HG02981 (cell line): ENCODE data around the gene CDKAL1.

ENCODE experiments used
- ATAC-seq: cut with Tn5 transposase; IDR thresholded peaks from one replicate; pipeline ENCODE4 v1.9.1; 2021; ENCODE audit warnings: mild to moderate bottlenecking, moderate library complexity; ENCODE audit not compliant: unreplicated experiment

CDKAL1 gene

DNA sequence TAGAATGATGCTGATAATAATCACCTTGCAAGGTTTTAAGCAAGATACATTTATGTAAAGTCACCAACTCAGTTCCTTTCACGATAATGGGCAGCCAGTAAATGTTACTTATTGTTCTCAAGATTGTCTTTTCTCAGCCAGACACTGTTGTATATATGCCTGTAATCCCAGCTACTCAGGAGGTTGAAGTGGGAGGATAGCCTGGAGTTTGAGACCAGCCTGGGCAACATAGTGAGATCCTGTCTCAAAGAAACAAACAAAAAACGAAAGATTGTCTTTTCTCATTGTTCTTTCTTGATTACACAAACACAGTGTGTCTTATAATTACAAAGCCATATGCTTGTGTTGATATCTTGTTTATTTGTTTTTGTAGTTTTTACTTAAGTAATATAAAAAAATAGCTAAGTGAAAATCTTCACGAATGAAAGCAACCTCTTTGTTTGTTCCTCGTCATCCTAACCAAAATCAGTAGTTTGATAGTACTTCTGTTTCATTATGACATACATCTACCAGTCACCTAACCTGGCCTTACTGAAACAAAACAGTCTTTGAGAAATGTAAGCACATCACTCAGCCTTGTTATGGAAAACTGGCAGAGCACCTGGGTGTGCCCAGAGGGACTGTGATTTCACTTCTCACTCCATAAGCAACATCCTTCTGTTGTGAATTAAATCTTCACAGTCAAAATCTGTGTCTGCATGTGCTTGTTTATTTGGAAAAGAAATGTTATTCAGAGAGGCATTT is 623.1 kb downstream of the CDKAL1 start:
- ATAC-seq = peak; percentile 69

DNA sequence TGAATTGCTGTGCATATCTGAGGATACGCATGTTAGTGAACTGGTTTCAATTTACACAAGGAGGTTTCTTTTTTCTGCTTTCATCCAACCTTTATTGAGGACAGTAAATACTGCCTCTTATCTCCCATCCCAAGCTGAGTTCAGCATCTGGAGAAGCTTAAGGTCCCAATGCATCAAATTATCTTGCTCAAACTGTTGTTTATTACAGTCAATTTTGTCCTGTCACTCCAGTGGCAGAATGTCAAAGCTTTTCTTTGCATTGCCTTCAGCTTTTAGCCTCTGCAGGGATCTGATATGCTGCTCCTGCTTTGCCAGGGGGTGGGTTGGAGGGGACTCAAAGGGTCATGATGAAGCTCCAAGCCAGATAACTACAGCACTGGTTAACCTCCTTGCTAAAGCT is 623.9 kb downstream of the CDKAL1 start:
- ATAC-seq = no peak

DNA sequence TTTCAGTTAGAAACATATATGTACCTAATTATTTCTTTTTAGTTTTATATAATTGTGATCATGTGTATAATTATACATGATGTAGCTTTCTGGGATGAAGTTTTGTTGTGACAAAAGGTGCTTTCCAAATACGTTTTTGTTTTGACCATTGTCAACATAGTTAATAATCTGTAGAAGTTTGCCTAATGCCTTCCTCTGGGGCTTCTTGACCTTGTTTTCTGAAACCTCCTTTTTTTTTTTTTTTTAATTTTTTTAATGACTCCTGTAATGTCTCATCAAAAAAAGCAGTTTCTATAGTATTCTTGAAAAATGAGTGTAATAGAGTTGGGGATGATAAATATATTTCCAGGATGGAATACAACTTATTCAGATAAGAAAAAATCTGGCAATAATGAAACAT is 624.6 kb downstream of the CDKAL1 start:
- ATAC-seq = peak; percentile 45

DNA sequence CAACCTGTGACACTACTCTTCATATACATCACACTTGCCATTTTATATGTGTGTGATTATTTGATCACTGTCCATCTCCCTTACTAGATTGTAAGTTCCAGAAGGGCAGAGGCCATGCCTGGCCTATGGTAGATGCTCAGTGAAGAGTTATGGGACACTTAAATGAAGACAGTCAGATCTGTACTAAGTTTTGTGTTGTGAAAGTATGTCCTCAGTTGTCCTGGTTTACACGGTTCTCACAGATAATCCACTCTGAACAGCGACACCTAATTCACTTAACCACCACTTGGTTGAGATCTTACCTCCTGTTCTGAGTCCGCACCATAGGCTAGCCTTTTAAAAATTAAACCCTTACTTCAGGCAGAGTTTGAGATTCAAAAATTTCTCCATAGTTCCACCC is 625.2 kb downstream of the CDKAL1 start:
- peak; percentile 33 for ATAC-seq

DNA sequence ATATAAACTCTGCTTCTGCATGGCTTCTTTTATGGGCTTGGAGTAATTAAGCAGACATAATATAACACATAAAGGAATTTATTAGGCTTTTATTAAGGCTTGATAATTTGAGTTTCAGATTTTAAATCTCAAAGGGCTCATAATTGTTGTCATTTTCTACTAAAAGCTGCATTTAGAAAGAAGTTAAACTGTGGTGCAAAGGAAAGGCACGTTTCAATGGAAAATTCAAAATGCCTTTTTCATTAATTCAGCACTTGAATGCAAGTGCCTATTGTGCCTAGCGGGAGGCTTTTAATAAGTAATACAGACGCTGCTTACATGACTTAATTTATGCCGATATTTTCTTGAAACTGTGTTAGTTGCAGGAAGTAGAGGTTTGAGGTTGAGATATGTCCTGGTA is 627.5 kb downstream of the CDKAL1 start:
- no peak for ATAC-seq

DNA sequence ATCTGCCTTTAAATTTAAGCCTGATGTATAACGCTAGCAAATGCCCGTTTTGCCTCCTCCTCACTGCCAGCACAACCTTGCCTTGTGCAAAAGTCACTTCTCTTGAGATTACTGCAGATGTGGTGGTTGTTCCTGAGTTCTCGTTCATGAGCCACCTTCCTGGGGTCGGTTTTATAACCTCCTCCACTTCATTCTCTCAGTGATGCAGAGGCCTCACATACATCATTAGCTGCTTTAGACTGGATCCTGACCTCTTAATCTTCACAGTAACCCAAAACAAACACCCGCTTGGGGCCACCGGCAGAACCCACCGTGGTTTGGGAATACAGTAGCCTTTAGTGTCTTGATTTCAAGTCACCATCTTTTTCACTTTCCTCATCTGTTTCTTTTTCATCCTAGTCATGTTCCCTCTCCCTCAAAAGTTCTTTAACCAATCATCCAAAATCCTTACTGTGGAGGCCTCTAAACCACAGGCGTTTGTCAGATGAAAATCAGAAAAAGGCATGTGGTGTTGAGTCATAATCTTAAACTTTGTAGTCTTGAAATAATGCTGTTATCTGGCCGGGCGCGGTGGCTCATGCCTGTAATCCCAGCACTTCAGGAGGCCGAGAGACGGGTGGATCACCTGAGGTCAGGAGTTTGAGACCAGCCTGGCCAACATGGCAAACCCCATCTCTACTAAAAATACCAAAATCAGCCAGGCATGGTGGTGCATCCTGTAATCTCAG is 629.0 kb downstream of the CDKAL1 start:
- ATAC-seq = no peak

DNA sequence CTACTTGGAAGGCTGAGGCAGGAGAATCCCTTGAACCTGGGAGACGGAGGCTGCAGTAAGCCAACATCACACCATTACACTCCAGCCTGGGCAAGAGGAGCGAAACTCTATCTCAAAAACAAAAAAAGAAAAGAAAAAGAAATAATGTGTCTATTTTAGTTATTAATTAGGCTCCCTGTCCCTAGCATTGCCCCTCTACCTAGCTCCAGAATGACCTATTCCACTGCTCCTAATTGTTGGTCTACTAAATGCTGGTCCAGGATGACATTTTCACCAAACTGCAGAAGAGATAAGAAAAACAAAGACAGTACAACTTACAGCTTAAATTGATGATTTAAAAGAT is 629.6 kb downstream of the CDKAL1 start:
- no peak for ATAC-seq

DNA sequence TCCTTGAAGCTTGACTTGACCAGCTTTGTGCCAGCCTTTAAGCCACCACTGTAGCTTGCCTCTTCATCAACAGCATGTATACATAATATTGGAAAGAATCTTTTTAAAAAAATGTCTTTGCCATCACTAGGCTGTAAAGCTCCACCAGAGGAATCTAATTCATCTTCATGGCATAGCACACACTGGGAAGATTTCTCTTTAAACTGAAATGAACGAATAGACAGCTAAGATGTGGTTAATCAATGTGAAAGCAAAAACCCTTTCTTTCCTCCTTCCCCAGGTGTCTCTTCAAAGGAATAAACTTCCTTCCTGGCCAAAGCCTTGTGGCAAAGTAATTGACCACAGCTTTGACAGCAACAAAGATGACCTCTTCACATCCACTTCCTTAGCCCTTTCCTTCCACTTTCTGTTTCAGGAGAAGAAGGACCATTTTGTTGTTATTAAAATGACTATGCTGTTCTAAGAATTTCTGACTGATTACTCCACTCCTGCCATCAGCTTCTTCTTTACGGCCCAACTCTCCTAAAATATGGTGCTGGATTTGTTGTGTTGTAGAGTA is 630.6 kb downstream of the CDKAL1 start:
- ATAC-seq = peak; percentile 71

DNA sequence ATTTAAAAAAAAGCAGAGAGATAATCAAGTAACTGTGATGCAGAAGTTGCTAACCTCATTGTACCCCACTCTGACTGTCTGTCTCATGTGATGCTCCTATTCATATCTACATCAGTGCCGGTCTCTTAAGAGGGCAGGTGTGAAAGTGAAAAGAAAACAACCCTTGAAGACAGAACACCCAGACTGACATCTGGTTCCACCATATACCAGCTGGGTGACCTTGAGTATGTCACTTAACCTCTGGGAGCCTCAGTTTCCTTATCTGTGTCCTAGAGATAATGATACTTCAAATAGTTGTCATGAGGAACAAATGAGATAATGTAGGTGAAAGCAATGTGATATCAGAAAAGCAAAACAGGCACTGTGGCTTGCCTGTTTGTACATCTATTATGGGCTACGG is 632.5 kb downstream of the CDKAL1 start:
- no peak for ATAC-seq

DNA sequence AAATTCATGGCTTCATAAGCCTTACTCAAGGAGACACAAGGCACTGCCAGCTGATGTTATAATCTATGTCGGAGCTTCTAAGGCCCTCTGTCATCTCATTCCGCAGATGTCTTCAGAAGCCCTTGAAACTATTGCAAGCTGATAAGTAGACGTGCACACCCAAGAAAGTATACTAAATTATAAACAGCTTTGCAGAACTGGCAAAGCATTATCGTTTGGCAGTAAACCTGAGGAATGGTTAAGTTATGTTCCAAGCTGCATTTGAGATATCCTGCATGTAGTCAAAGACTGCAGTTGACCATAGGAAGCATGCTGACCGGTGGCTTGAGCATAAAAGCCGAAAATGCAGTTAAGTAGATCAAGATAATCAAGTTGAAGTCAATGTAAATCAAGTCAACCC is 633.5 kb downstream of the CDKAL1 start:
- ATAC-seq = no peak

DNA sequence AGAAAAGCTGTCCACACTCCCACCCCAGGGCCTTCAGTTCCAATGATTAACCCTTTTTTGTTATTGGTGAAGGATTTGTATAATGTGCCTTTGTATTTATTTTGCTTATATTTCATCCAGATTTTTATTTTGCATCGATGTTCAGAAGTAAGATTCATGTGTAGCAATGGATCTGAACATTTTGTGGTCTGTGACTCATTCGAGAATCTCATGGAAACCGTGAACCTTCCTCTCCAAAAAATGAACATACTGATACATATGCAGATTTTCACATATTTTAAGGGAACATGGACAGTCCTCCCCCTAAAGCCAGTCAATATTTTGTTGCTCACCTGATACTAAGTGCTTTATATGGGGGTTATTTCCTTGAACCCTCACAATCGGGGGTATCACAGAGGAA is 637.5 kb downstream of the CDKAL1 start:
- no peak for ATAC-seq

DNA sequence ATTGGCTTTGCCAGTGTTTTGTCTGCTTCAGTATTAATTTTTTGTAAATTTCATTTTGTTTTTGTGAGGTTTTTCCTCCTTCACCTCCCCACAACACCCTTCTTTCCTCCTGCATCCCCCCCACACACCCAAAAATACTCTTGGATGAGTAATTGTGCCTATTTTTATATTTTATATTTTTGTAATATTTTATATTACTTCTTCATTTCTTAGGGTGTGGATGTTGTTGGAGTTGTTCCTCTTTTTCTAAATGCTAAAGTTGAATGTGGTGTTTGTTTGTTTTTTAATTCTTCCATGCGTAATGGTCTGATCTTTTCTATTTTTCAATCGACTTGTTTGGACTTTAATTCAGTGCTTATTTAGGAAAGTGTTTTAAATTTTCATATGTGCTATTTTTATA is 638.8 kb downstream of the CDKAL1 start:
- no peak for ATAC-seq

DNA sequence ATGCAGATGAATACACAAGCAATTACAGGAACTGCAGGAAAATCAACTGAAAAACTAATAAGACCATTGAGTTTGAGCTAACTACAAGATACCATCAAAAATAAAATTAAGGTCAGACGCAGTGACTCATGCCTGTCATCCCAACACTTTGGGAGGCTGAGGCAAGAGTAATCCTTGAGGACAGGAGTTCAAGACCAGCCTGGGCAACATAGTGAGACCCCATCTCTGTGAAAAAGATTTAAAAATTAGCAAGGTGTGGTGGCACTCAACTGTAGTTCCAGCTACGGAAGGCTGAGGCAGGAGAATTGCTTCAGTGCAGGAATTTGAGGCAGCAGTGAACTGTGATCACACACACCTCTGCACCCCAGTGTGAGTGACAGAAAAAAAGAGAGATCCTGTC is 639.4 kb downstream of the CDKAL1 start:
- ATAC-seq = no peak

DNA sequence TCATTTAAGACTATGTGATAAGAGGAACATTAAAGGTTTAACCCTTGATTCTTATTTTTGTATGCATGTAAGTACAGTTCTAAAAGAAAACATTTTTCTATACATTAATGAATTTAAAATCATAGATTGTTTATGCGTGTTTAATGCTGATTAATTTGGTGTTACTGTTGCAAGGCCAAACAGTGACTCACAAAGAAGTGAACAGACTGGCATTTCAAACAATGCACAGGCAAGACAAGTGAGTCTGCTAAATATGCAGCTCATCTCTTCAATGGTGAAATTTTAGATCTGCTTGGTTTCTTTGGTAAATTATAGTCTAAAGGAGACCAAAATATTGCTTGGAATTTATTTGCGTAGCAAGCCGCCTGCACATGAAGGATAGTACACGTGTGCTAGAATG is 641.9 kb downstream of the CDKAL1 start:
- ATAC-seq = no peak

DNA sequence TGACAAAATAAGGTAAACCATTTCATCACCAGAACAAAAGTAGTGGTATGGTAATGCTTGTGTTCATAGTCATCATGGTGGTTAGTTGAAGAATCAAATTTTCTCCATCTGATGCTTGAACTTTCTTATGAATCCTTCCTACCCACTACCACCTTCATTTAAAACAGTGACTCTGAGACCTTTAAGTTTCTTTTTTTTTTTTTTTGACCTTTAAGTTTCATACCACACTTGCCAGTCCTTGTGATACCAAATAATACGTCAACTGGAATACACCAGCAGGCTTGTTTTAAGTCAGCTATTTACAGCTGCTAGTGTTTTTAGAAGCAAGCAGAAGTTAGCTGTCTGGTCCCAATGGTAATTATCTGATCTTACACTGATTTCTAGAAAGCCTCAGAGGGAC is 645.9 kb downstream of the CDKAL1 start:
- peak; percentile 71 for ATAC-seq

DNA sequence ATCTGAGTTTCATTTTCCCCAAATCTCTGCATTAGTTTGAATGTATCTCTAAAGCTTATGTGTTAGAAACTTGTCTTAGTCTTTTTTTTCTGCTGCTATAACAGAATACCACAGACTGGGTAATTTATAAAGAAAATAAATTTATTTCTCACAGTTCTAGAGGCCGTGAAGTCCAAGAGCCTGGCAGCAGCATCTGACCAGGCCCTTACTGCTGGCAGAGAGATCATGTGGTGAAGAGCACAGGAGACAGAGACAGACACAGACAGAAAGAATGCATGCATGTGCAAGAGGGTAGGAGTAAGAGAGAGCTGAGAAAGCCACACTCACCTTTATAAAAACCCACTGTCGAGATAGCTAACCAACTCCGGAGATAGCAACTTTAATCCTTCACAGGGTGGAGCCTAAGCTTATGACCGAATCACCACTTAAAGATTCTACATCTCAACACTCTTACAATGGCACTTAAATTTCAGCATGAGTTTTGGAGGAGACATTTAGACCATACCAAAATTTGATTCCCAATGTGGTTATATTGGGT is 646.6 kb downstream of the CDKAL1 start:
- ATAC-seq = no peak

DNA sequence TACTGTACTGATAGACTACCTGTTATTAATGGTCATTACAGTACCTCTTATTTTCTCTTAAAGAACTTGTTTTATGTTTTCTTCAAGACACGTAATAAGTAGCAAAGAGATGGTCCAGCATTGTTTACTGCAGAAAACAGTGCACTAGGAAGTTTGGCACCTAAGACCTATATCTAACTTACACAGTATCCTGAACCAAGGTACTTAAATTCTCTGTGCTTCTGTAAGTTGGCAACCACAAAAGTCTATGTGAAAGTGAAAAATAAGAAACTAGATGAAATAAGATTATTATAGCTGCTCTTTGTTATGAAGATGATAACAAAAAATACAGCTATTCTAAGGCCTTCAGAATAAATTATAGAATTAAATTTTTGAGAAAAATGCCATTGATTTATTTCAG is 647.6 kb downstream of the CDKAL1 start:
- peak; percentile 54 for ATAC-seq

DNA sequence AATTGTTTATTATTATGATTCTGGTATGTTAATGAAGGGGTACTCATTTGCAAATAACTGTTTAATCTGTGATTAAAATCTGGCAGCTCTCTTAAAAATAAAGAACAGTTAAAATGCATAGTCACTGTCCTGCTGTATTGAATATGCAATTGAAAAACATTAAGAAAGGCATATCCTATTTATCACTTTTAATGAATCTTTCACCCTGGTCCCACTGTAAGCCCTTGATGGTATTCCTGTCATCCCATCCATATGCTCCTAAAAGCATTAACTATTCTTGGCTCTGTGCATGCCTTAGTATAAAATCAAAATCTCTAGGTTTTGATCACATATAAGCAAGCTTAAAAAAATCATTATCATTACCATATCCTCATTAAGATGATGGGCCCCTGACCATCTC is 648.3 kb downstream of the CDKAL1 start:
- ATAC-seq = no peak

DNA sequence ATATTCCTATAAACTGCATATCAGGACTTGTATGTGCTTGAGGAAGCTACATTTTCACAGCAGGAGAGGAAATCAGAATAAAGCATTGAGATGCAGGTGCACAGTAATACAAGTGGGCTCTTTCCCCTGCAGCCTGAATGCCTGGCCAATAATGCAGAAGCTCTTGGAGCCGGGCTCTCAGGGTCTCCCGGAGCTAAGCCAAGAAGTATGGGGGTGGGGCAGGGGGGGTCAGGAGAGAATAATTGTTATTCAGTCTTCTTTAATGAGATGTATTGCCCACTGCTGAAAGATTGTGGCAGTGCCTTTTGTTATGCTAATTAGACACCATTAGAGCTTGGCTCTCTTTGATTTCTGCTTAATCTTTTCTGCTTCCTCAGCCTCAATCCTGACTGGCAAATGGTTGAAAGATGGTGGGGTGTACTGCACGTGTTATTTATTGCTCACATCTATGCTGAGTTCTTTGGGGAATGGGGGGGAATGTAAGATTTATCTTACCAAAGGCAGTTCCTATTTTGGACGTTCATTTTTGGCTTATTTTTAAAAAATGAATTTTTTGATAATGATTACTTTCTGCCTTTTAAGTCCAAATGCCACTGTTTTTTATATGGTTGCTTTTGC is 651.7 kb downstream of the CDKAL1 start:
- ATAC-seq = no peak

DNA sequence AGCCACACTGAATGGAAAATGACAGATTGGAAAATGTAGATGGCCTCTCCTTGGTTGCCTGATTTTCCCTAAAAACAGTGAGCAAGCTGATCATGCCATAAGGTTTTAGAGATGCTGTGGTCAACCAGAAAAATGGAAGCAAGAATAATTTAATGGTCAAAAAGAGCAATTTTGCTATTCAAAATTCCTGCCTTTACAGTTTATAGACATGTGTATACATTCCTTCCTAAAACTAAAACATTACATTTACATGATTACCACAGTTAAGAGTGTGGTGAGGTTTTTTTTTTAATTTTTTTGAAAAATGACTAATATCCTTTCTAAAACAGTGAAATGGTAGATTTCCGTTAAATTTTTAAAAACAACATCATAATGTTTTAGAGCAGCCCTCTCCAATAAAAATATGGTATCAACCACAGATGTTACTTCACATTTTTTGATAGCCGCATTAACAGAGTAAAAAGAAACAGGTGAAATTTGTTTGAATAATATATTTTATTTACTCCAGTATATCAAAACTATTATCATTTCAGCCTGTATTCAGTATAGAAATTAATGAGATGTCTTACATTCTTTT is 652.3 kb downstream of the CDKAL1 start:
- ATAC-seq = no peak

DNA sequence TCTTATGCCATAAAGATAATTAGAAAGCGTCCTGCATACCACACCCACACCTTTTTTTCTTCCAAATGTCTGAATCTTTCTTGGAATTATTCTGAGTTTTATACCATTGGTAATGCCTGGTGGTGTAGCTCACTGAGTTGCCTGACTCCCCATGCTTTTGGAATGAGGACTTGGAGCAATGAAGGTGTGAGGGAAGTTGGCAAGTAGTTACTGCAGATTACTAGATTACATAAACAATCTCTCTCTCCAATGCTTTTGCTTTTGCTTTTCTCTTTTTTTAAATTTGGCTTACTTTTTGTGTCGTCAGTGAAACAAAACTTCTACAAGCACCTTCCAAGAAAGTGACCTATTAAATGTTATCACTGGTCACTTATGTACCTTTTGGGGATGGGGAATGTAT is 653.2 kb downstream of the CDKAL1 start:
- ATAC-seq = no peak
